ENCODE results near the gene GPR32. TPM values are rescaled to one million over a fixed set of nuclear protein-coding genes. Genes with fewer than 3 reads are reported as not detected.

GPR32 gene
- total and polyA plus RNA-seq, 2 of the 8 experiments (the other 6 are each of a cell fraction or from before 2014, with no cell fraction given), result not detected

DNA sequence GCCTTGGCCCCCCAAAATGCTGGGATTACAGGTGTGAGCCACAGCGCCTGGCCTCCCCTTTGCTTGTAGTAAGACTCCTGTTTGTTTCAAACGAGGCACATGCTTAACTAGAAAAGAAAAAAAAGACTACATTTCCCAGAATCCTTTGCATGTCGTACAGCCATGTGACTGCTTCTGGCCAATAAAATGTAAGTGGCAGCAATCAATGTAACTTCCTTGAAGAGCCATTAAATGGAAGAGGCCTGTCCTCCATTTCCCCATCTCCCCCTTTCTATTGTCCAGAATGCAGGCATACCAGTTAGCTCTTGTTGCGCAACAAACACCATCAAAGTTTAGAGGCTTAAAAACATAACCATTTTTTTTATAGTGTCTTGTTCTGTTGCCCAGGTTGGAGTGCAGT lies 10.4 kb upstream of the GPR32 start:
- Histone ChIP-seq H4K5ac (ENCODE audit: insufficient read length, low read depth, low read length) (no peak overlapping the region), H3K36me3 (ENCODE audit: control insufficient read depth in 2 of 4, insufficient read depth in 4 of 4, low read length in 3 of 4) (no peaks in the 10 kb centered on the region), H4K20me1 (replicated peaks in 1 of 2; ENCODE audit: control insufficient read depth in 1 of 2, insufficient read depth in 2 of 2, low read length in 2 of 2) (no peaks in the 10 kb centered on the region), H3K79me1 (ENCODE audit: low read depth, low read length) (no peaks in the 10 kb centered on the region), H3K4me2 (ENCODE audit: insufficient read depth in 1 of 2, low read depth in 2 of 2, low read length in 2 of 2) (no peak overlapping the region), H2BK20ac (ENCODE audit: low read length) (no peak overlapping the region), H2BK15ac (ENCODE audit: low read length) (no peak overlapping the region), H4K8ac (ENCODE audit: extremely low read depth, insufficient read depth, low read length) (no peak overlapping the region), H3K4ac (replicated peaks; ENCODE audit: insufficient read length, low read depth, low read length) (no peak overlapping the region), H3K27me3 (replicated peaks in 1 of 4; ENCODE audit: control insufficient read depth in 3 of 4, extremely low read depth in 1 of 4, insufficient read depth in 3 of 4, low read length in 3 of 4) (peaks cover 0 to under 1% (median 0%) of the 10 kb centered on the region in 4 experiments; a peak in 1 of 7 replicates), H2AFZ (ENCODE audit: low read length) (peak overlapping the region; percentile 19; the same call in 1 of the 2 replicates), H3K79me2 (ENCODE audit: control insufficient read depth in 1 of 2, insufficient read depth in 2 of 2, low read length in 2 of 2) (no peaks in the 10 kb centered on the region), H3K4me3 (ENCODE audit: extremely low read depth in 1 of 4, insufficient read depth in 2 of 4, low read depth in 3 of 4, low read length in 4 of 4) (no peak overlapping the region), H4K91ac (replicated peaks; ENCODE audit: insufficient read length, low read length) (no peak overlapping the region), H3K23me2 (ENCODE audit: low read depth, low read length) (no peaks in the 10 kb centered on the region), H2BK120ac (replicated peaks; ENCODE audit: low read depth, low read length) (no peak overlapping the region), H3K18ac (ENCODE audit: extremely low read depth, low read length) (no peak overlapping the region), H3K9ac (replicated peaks in 1 of 4; ENCODE audit: extremely low read depth in 1 of 4, low read depth in 3 of 4, low read length in 3 of 4) (no peak overlapping the region), H2BK5ac (ENCODE audit: low read depth, low read length) (no peak overlapping the region), H3K27ac (ENCODE audit: low read depth, low read length) (no peak overlapping the region), H3K4me1 (replicated peaks in 1 of 4; ENCODE audit: control insufficient read depth in 3 of 4, insufficient read depth in 4 of 4, low read length in 3 of 4) (no peaks in the 10 kb centered on the region), H3K56ac (replicated peaks; ENCODE audit: insufficient read length, low read depth, low read length) (no peak overlapping the region), H2AK5ac (ENCODE audit: low read depth, low read length) (no peak overlapping the region), H2BK12ac (ENCODE audit: low read depth, low read length) (no peak overlapping the region), H3K23ac (ENCODE audit: insufficient read length) (no peak overlapping the region), H3K9me3 (ENCODE audit: insufficient read depth in 2 of 2, low read depth in 1 of 2, low read length in 1 of 2) (no peaks in the 10 kb centered on the region), H3K14ac (ENCODE audit: insufficient read length) (no peak overlapping the region)
- 63% methylated on average over 4 of the region's 4 CpGs; no CpG with 5 or more reads in 1 of the 2 experiments for WGBS, 2 experiments (ENCODE audit: extremely low coverage in 1 of 2, insufficient coverage in 1 of 2, insufficient read length in 1 of 2, insufficient replicate concordance in 2 of 2, low coverage in 1 of 2, low lambda C conversion rate in 2 of 2, missing lambda C conversion rate in 1 of 2)
- no peak for FAIRE-seq
- DNase-seq (ENCODE audit: low read depth in 1 of 2, low spot score in 2 of 2), result no peak
- POLR2A ChIA-PET (ENCODE audit: partially characterized antibody), result interaction anchor here (0.6 kb wide), 4 partner anchors 32 to 948 kb away, joined by 3 read pairs; no protein-coding TSS in a partner anchor
- CTCF ChIA-PET (ENCODE audit: partially characterized antibody), result interaction anchor here (0.6 to 1.1 kb wide), 4 partner anchors 22 to 852 kb away, joined by 3 to 4 read pairs (median 3); no protein-coding TSS in a partner anchor
- TF ChIP-seq RFX5 (IDR thresholded peaks at IDR 0.05; ENCODE audit: borderline replicate concordance, low read depth, low read length) (no peak), YY1 (IDR thresholded peaks at IDR 0.05; ENCODE audit: low read depth, low read length) (peak; percentile 67; the same call in 1 of the 2 replicates), KDM1A (IDR thresholded peaks at IDR 0.05; ENCODE audit: borderline replicate concordance, low read length) (no peak), CEBPB (IDR thresholded peaks at IDR 0.05; ENCODE audit: low read depth, low read length) (peak; percentile 88), POLR2A (IDR thresholded peaks at IDR 0.05; ENCODE audit: control extremely low read depth in 1 of 2, low read depth in 2 of 2, low read length in 2 of 2) (no peak), CHD2 (IDR thresholded peaks at IDR 0.05; ENCODE audit: low read length) (peak; percentile 76), CBX5 (IDR thresholded peaks at IDR 0.05; ENCODE audit: low read depth, low read length) (no peak), SP1 (IDR thresholded peaks at IDR 0.05; ENCODE audit: low read depth, low read length) (peak; percentile 86; the same call in 1 of the 2 replicates), RAD21 (IDR thresholded peaks at IDR 0.05 in 1 of 2, conservative IDR thresholded peaks at IDR 0.05 in 1 of 2; ENCODE audit: low read depth in 2 of 2, low read length in 2 of 2) (no peak)
- TF ChIP-seq, protein P1, sequence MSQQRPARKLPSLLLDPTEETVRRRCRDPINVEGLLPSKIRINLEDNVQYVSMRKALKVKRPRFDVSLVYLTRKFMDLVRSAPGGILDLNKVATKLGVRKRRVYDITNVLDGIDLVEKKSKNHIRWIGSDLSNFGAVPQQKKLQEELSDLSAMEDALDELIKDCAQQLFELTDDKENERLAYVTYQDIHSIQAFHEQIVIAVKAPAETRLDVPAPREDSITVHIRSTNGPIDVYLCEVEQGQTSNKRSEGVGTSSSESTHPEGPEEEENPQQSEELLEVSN (IDR thresholded peaks at IDR 0.05), result no peak; the same call in 1 of the 2 replicates
- TF ChIP-seq, protein P2, sequence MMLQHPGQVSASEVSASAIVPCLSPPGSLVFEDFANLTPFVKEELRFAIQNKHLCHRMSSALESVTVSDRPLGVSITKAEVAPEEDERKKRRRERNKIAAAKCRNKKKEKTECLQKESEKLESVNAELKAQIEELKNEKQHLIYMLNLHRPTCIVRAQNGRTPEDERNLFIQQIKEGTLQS (IDR thresholded peaks at IDR 0.05; ENCODE audit: insufficient read depth, low read depth, low read length), result peak; percentile 59; the same call in 1 of the 2 replicates
- TF ChIP-seq, protein P3, sequence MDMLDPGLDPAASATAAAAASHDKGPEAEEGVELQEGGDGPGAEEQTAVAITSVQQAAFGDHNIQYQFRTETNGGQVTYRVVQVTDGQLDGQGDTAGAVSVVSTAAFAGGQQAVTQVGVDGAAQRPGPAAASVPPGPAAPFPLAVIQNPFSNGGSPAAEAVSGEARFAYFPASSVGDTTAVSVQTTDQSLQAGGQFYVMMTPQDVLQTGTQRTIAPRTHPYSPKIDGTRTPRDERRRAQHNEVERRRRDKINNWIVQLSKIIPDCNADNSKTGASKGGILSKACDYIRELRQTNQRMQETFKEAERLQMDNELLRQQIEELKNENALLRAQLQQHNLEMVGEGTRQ (IDR thresholded peaks at IDR 0.05; ENCODE audit: low read length), result peak; percentile 92
